Kasumi-1 (cell line): ENCODE measurements around the gene TNRC18.
A peak's percentile ranks its signal among the peaks of the same experiment; 100 is the strongest.

Experiments
- DNase-seq, 2 experiments: peaks; one replicate each; lab custom pipeline; 2025; lab: John Stamatoyannopoulos, UW

The TNRC18 gene

GRCh38 chr7:5450549-5451327, 27.1 kb upstream of the TNRC18 start:
- no peak for DNase-seq

- DNase-seq, result no peak
These were observed 24.9 kb upstream of the TNRC18 start for GRCh38 chr7:5448378-5449037.

GRCh38 chr7:5445981-5446594, 22.5 kb upstream of the TNRC18 start:
- DNase-seq, result no peak

GRCh38 chr7:5443678-5444077, 20.0 kb upstream of the TNRC18 start:
- no peak for DNase-seq

GRCh38 chr7:5442757-5443305, 19.2 kb upstream of the TNRC18 start:
- no peak for DNase-seq

- DNase-seq, result no peak
These were observed 18.3 kb upstream of the TNRC18 start for GRCh38 chr7:5441840-5442503.

GRCh38 chr7:5439572-5440496, 16.2 kb upstream of the TNRC18 start:
- no peak for DNase-seq

- DNase-seq, result no peak
These were observed 15.6 kb upstream of the TNRC18 start for GRCh38 chr7:5439209-5439571.

GRCh38 chr7:5437987-5438386, 14.4 kb upstream of the TNRC18 start:
- no peak for DNase-seq

GRCh38 chr7:5437348-5437892, 13.8 kb upstream of the TNRC18 start:
- DNase-seq, result no peak

- DNase-seq, result no peak
These were observed 12.5 kb upstream of the TNRC18 start for GRCh38 chr7:5436003-5436678.

GRCh38 chr7:5435291-5436002, 11.8 kb upstream of the TNRC18 start:
- no peak for DNase-seq

GRCh38 chr7:5433181-5433580, 9.5 kb upstream of the TNRC18 start:
- no peak for DNase-seq

GRCh38 chr7:5432691-5433090, 9.1 kb upstream of the TNRC18 start:
- no peak for DNase-seq

GRCh38 chr7:5431560-5432015, 8.0 kb upstream of the TNRC18 start:
- no peak for DNase-seq

GRCh38 chr7:5430612-5430947, 6.9 kb upstream of the TNRC18 start:
- no peak for DNase-seq

- no peak for DNase-seq
These were observed 6.4 kb upstream of the TNRC18 start for GRCh38 chr7:5429857-5430611.

- DNase-seq, result peak; percentile 21 to 26
These were observed 5.7 kb upstream of the TNRC18 start for GRCh38 chr7:5429253-5429856.
